HL-60 (cell line): Measurements from ENCODE around the gene EBLN2.

Source experiments
- DNase-seq, 2 experiments: peaks; one replicate each; pipeline ENCODE4 v3.0.0-alpha.2; 2010 to 2020; ENCODE audit warnings: low read depth in 1 of 2, low spot score in 1 of 2
- H3K27ac ChIP-seq: fragments of 250-450 bp; sonication (Bioruptor Pico); replicated peaks from 2 replicates; pipeline ENCODE4 v1.5.1; 2020; ENCODE audit warnings: mild to moderate bottlenecking, moderate library complexity
- H3K27me3 ChIP-seq: fragments of 250-450 bp; sonication (Bioruptor Pico); 2 replicates; pipeline ENCODE4 v1.5.1; 2021; ENCODE audit warnings: mild to moderate bottlenecking, moderate library complexity; ENCODE audit not compliant: insufficient read depth, poor library complexity, severe bottlenecking
- H3K4me3 ChIP-seq: replicated peaks from 2 replicates; pipeline ENCODE4 v1.5.1; 2011; ENCODE audit warnings: mild to moderate bottlenecking, control low read depth, low read length; ENCODE audit not compliant: insufficient read depth
- GABPA ChIP-seq: IDR thresholded peaks from 2 replicates; pipeline ENCODE4 v1.6.1; 2012; ENCODE audit warnings: low read depth
- POLR2AphosphoS5 ChIP-seq: IDR thresholded peaks from 2 replicates; pipeline ENCODE4 v1.6.1; 2012; ENCODE audit warnings: low read depth
- SPI1 ChIP-seq: IDR thresholded peaks from 2 replicates; pipeline ENCODE4 v1.6.1; 2012; ENCODE audit warnings: low read depth, mild to moderate bottlenecking, borderline replicate concordance
- TF ChIP-seq, protein P1 (sequence below): IDR thresholded peaks from 2 replicates; pipeline ENCODE4 v1.6.1; 2012; ENCODE audit warnings: low read depth; ENCODE audit not compliant: insufficient replicate concordance
- TF ChIP-seq, protein P2 (sequence below): IDR thresholded peaks from one replicate; pipeline ENCODE4 v1.5.1; 2011; ENCODE audit warnings: low read length, control low read depth, inconsistent platforms; ENCODE audit not compliant: insufficient read depth

EBLN2 gene

DNA sequence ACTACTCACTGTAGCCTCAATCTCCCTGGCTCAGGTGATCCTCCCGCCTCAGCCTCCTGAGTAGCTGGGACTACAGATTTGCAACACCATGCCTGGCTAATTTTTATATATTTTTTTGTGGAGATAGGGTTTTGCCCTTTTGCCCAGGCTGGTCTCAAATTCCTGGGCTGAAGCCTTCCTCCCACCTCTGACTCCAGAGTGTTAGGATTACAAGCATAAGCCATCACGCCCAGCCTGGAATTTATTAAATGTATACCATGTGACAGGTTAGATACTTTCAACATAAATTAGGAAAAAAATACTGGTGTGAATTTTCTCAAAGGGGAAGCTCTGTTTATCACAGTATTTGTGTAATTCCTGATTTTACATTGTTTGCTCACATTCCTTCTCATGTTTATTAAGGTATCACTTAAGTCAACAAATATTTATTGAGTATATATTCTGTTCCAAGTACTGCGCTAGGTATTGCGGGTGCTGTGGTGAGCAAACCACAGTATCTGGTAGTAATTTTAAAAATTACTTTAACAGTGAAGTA lies 40.1 kb upstream of the EBLN2 start:
- TF ChIP-seq, protein P1, sequence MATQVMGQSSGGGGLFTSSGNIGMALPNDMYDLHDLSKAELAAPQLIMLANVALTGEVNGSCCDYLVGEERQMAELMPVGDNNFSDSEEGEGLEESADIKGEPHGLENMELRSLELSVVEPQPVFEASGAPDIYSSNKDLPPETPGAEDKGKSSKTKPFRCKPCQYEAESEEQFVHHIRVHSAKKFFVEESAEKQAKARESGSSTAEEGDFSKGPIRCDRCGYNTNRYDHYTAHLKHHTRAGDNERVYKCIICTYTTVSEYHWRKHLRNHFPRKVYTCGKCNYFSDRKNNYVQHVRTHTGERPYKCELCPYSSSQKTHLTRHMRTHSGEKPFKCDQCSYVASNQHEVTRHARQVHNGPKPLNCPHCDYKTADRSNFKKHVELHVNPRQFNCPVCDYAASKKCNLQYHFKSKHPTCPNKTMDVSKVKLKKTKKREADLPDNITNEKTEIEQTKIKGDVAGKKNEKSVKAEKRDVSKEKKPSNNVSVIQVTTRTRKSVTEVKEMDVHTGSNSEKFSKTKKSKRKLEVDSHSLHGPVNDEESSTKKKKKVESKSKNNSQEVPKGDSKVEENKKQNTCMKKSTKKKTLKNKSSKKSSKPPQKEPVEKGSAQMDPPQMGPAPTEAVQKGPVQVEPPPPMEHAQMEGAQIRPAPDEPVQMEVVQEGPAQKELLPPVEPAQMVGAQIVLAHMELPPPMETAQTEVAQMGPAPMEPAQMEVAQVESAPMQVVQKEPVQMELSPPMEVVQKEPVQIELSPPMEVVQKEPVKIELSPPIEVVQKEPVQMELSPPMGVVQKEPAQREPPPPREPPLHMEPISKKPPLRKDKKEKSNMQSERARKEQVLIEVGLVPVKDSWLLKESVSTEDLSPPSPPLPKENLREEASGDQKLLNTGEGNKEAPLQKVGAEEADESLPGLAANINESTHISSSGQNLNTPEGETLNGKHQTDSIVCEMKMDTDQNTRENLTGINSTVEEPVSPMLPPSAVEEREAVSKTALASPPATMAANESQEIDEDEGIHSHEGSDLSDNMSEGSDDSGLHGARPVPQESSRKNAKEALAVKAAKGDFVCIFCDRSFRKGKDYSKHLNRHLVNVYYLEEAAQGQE, result no peak
- TF ChIP-seq SPI1, result no peak
- TF ChIP-seq, protein P2, sequence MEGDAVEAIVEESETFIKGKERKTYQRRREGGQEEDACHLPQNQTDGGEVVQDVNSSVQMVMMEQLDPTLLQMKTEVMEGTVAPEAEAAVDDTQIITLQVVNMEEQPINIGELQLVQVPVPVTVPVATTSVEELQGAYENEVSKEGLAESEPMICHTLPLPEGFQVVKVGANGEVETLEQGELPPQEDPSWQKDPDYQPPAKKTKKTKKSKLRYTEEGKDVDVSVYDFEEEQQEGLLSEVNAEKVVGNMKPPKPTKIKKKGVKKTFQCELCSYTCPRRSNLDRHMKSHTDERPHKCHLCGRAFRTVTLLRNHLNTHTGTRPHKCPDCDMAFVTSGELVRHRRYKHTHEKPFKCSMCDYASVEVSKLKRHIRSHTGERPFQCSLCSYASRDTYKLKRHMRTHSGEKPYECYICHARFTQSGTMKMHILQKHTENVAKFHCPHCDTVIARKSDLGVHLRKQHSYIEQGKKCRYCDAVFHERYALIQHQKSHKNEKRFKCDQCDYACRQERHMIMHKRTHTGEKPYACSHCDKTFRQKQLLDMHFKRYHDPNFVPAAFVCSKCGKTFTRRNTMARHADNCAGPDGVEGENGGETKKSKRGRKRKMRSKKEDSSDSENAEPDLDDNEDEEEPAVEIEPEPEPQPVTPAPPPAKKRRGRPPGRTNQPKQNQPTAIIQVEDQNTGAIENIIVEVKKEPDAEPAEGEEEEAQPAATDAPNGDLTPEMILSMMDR, result no peak
- no peak for TF ChIP-seq POLR2AphosphoS5
- no peak for TF ChIP-seq GABPA
- H3K4me3 ChIP-seq, result no peak overlapping the region
- no peak overlapping the region for H3K27ac ChIP-seq

DNA sequence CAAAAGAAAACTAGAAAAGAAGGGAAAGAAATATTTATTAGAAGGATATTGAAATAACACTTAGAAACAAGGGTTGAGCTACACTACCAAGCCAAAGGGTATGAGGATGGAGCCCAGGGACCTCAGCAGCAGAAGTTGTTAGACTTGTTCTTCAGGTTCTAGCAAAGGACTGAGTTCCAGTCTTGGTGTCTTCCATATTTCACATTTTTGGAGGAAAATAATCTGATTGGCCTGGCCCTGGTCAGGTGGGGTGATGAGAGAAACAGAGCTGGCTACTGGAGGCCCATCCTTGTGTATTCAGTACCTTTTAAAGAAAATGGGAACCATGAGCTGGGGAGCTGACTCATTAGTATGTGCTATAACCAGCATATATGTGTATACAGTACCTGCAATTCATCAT lies 36.6 kb upstream of the EBLN2 start:
- no peak for DNase-seq
- H3K4me3 ChIP-seq, result no peak overlapping the region
- no peaks in the 10 kb centered on the region for H3K27me3 ChIP-seq
- TF ChIP-seq GABPA, result no peak
- TF ChIP-seq, protein P2, result no peak
- no peak for TF ChIP-seq SPI1
- TF ChIP-seq, protein P1, result no peak
- no peak for TF ChIP-seq POLR2AphosphoS5
- no peak overlapping the region for H3K27ac ChIP-seq

More for the DNA sequence above, 40.1 kb upstream of the EBLN2 start:
- H3K27me3 ChIP-seq, result no peaks in the 10 kb centered on the region
- DNase-seq, result no peak

DNA sequence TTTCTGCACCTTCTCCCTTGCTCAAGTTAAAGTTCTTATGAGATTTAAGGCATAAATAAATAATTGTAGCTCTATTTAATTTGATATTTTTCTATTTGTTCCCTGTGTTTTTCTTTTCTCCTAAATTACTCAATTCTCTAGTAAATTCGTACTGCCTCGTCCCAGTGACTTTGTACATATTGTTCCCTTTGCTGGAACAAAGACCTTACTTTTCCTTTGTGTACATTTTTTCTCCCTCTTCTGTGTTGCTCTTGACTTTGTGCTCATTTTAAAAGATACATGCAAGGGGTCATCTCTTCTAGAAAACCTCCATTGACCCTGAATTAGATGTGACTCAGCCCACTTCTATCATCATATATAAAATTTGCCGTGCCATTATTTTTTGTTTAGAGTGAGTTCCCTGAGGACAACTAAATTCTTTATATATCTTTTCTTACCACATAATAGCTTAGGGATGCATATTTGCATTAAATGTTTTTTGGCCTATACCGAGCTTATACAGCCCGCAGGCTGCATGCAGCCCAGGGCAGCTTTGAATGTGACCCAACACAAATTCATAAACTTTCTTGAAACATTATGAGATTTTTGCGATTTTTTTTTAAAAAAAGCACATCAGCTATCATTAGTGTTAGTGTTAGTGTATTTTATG lies 35.2 kb upstream of the EBLN2 start:
- Histone ChIP-seq H3K27ac (no peak overlapping the region), H3K4me3 (no peak overlapping the region), H3K27me3 (no peaks in the 10 kb centered on the region)
- no peak for DNase-seq
- TF ChIP-seq, protein P2, result no peak
- TF ChIP-seq, protein P1, result no peak
- TF ChIP-seq GABPA, result no peak
